HG03196 (cell line): ENCODE measurements around the gene AP4E1.
"Not testable (repeated sequence)": the region's sequence is repeated elsewhere in the genome, so short reads cannot be mapped to it uniquely, and the experiment has no call there.

Source experiments
- ATAC-seq: cut with Tn5 transposase; IDR thresholded peaks from one replicate; pipeline ENCODE4 v1.9.1; 2021; ENCODE audit not compliant: unreplicated experiment

The AP4E1 gene

DNA sequence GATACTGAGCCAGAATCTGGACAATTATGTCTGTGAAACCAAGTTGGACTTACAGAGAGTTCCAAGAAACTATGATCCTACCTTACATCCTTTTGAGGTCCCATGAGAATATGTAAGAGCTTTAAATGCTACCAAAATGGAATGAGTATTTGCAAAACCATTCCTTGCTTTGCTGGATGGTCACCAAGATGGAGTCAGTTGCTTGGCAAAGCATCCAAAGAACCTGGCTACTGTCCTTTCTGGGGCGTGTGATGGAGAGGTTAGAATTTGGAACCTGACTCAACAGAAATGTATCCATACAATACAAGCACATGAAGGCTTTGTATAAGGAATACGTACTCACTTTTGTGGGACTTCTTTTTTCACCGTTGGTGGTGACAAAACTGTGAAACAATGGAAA lies 36.2 kb downstream of the AP4E1 start:
- no peak for ATAC-seq

DNA sequence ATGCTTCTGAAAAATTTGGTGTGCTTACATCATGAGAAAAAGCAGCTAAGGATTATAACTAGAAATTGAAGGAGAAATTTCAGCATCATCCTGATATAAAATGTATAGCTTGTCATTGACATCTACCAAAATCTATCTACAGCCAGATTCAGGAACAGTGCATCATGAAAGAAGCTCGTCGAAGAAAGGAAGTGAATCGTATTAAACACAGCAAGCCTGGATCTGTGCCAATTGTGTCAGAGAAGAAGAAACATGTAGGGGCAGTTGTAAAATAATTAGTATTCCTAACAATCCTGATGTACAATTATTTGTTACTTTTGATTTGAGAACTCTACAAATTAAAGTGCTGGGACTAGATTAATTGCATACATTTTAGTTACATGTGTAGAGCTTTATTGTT lies 37.2 kb downstream of the AP4E1 start:
- ATAC-seq = no peak

DNA sequence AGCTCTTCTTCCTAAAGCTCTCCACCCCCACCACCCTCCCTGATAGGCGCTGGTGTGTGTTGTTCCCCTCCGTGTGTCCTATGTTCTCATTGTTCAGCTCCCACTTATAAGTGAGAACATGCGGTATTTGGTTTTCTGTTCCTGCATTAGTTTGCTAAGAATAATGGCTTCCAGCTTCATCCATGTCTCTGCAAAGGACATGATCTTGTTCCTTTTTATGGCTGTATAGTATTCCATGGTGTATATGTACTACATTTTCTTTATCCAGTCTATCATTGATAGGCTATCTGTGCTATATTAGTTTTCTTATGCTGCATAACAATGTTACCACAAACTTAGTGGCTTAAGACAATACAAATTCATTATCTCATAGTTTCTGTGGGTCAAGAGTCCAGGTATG lies 42.3 kb downstream of the AP4E1 start:
- ATAC-seq = not testable (repeated sequence)

DNA sequence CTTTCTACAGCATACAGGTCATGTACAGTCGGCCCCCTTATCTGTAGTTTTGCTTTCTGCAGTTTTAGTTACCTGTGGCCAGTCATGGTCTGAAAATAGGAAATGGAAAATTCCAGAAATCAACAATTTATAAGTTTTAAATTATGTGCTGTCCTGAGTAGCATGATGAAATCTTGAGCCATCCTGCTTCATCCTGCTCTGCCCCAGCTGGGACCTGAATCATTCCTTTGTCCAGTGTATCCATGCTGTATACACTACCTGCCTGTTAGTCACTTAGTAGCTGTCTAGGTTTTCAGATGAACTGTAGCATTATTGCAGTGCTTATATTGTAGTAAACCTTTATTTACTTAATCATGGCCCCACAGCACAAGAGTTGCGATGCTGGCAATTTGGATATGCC lies 44.8 kb downstream of the AP4E1 start:
- no peak for ATAC-seq

DNA sequence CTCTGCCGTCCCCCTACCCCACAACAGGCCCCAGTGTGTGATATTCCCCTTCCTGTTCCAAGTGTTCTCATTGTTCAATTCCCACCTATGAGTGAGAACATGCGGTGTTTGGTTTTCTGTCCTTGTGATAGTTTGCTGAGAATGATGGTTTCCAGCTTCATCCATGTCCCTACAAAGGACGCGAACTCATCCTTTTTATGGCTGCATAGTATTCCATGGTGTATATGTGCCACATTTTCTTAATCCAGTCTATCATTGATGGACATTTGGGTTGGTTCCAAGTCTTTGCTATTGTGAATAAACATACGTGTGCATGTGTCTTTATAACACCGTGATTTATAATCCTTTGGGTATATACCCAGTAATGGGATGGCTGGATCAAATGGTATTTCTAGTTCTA lies 46.4 kb downstream of the AP4E1 start:
- not testable (repeated sequence) for ATAC-seq

DNA sequence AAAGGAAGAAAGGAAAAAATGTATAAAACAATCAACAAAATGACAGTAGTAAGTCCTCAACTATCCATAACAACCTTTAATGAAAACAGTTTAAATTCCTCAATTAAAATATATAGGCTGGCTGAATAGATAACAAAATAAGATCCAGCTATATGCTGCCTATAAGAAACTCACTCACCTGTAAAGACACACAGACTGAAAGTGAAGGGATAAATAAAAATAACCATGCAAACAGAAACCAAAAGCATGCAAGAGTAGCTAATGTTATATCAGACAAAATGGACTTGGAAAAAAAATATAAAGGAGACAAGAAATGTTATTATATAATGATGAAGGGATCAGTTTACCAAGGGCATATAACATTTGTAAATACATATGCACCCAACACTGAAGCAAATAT lies 51.2 kb downstream of the AP4E1 start:
- ATAC-seq = no peak

DNA sequence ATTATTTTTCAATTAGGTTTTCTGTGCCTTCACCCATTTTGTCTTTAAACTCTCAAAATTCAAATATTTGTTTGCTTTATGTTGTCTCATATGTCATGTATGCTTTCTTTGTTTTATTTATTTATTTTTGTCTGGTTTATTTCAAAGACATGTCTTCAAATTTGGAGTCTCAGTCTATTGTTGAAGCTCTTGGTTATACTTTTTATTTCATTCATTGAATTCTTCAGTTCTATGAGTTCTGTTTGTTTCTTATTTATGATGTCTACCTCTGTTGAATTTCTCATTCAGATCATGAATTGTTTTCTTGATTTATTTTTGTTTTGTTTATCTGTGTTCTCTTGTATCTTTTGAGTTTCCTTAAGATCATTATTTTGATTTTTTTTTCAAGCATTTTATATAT lies 55.6 kb downstream of the AP4E1 start:
- no peak for ATAC-seq

DNA sequence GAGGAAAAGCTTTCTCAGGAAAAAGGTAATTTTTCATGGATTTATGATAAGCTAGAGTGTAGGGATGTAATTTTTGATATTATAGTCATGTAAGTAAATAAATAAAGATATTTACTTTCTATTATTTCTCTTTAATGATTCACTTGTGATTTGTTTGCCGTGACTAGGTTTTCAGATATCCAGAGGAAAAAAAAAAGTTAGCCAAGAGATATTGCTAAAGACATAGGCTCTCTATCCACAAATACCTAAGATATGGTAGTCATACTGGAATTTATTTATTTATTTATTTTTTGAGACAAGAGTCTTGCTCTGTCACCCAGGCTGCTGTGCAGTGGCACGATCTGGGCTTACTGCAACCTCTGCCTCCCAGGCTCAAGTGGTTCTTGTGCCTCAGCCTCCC lies 59.9 kb downstream of the AP4E1 start:
- ATAC-seq = no peak

DNA sequence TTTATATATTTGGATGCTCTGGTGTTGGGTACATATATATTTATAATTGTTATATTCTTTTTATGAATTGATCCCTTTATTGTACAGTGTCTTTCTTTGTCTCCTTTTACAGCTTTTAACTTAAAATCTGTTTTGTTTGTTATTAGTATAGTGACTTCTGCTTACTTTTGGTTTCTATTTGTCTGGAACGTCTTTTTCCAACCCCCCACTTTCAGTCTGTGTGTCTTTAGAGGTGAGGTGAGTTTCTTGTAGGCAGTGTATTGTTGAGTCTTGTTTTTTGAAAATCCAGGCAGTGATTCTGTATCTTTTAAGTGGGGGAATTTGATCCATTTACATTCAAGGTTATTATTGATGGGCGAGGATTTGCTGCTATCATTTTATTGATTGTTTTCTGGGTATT lies 62.0 kb downstream of the AP4E1 start:
- ATAC-seq = no peak

DNA sequence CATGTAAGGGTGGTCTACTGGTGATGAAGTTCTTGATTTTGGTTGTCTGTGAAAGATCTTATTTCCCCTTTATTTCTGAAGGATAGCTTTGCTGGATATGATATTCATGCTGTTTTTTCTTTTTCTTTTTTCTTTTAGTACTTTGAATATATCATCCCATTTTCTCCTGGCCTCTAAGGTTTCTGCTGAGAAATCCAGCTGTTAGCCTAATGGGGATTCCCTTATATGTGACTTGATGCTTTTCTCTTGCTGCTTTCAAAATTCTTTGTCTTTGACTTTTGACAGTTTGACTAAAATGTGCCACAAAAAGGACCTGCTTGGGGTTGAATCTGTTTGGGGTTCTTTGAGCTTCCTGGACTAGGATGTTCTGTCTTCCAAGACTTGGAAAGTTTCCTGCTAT lies 62.6 kb downstream of the AP4E1 start:
- no peak for ATAC-seq

DNA sequence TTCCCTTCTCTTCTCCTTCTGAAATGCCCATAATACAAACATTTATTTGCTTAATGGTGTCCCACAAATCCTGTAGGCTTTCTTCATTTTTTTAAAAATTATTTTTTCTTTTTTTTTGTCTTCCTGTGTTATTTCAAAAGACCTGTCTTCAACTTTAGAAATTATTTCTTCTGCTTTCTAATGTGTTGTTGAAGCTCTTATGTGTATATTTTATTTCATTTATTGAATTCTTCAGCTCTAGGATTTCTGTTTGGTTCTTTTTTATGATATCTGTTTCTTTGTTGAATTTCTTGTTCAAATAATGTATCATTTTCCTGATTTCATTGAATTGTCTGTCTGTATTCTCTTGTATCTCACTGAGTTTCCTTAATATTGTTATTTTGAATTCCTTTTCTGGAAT lies 63.1 kb downstream of the AP4E1 start:
- no peak for ATAC-seq

DNA sequence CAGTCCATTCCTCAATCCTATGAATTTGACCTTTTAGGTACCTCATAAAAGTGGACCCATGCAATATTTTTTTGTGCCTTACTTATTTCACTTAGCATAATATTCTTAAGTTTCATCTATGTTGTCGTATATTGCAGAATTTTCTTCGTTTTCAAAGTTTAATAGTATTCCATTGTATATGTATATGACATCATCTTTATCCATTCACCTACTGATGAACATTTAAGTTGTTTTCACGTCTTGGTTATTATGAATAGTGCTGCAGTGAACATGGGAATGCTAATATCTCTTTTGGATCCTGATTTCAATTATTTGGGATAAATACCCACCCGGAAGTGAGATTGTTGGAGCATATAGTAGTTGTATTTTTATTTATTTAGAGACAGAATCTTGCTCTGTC lies 65.1 kb downstream of the AP4E1 start:
- no peak for ATAC-seq

DNA sequence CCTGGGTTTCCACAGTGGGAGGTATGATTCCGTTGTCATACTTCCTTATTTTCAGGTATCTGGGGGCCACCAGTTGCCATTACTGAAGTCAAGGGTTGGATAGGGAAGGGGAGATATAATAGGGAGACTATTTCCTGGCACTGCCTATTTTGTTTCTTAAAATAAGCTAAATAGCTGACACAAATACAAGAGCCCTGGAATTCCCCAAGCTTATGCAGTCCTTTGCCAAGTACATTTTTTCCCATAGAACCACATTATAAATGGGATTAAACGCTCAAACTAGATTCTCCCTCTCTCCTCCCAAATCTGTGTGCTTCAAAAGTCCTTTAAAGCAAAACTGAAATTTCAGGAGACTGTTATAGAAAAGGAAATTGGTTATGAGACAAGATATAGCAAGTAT lies 68.7 kb downstream of the AP4E1 start:
- ATAC-seq = no peak

DNA sequence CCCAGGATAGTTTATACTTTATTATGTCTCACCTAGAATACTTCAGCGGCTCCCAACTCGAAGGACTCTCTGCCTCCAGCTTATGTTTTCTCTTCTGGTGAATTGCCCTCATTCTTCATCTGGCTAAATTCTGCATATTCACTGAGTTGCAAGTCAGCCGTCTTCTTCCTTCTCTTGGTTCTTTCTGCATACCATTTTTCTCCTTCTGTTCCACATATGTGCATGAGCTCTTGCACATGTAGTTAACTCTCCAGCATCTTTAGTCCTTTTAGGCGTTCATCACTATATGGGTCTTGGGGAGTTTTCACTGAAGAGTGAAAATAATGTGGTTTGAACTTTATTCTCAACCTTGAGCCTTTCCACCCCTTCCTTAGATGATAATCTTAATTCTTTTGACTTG lies 70.1 kb downstream of the AP4E1 start:
- ATAC-seq = no peak

DNA sequence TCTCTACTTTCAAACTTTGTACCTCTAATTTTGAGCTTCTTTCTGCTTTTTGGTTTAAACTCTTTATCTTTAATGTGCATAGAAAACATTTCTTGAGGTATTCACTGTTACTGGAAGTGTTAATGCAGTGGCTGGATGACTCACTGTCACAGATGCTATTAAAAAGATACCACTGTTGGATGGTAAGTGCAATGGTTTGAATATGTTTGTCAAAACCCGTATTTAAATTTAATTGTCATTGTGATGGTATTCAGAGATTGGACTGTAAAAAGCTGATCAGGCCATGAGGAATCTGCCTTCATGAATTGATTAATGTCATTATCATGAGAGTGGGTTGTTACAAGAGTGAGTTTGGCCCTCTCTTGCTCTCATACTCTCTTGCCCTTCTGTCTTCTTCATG lies 70.6 kb downstream of the AP4E1 start:
- ATAC-seq = no peak

DNA sequence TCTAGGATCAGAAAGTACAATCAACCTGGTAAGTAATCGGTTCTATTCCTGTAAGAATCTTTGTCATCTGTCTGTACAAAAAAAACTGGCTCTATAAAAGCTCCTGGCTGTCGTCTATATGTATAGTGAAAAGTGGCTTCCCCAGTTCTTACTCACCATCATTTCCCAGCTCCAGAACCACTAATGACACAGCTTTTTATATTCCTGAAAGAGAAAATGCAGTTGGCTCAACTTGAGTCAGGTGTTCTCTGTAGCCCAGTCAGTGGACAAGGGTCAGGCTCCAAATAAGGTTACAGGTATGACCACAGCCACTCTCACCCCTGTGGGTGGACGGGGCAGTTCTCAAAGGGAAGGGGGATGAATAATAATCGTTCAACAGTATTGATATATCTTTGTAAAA lies 85.1 kb downstream of the AP4E1 start:
- ATAC-seq = no peak

DNA sequence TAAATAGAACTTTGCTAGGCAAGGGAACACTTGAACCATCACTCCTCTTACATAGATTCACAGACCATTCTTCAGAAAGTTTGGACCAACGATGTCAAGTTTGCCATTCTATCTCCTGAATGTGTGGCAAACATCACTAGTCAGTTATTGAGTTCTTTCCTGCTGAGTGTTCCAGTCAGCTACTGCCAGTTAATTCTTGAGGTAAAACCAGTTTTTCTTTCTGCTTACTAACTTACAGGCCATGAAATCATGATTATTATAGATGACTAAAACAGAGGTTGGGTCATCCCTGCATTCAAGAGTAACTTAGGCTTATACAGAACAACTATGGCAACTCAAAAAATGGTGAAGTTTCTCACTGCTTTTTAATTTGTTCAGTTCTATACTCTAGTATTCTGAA lies 88.2 kb downstream of the AP4E1 start:
- ATAC-seq = no peak

DNA sequence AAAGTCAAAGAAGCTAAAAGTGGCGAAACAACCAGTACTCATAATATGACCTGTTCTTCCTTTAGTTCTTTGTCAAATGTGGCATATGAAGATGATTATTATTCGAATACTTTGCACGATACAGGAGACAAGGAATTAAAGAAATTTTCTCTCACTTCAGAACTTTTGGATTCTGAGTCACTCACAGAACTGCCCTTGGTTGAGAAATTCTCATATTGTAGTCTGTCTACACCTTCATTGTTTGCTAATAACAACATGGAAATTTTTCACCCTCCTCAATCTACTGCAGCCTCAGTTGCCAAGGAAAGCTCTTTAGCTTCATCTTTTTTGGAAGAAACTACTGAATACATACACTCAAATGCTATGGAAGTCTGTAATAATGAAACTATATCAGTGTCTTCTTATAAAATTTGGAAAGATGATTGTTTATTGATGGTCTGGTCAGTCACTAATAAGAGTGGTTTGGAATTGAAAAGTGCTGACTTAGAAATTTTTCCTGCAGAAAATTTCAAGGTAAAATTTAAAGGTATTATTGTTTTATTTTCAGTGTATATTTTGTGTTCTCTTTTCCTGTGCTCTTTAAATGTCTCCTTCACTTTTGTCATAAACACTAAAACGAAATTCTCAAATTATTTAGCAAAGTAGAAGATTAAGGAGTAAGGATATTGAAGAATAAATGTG lies 89.0 kb downstream of the AP4E1 start:
- no peak for ATAC-seq

DNA sequence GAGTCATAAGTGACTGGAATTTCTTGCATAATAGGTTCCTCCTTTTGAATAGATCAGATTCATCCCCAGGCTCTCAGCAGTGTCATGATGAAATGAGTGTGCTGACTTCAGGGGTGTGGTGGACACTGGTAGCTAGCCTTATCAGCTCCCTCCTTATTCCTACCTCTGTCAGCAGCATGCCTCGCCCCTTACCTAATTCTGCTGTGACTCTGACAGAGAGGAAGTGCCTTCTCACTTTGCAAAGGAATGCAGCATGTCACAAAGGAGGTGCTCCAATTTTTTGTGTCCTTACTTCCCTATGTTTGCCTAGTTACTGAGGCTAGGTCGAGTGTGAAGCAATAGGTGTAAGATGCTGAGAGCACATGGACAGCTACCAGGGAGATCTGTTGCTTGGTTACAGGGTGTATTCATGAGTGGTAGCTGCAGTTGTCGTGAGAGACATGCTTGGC lies 95.6 kb downstream of the AP4E1 start:
- ATAC-seq = no peak

DNA sequence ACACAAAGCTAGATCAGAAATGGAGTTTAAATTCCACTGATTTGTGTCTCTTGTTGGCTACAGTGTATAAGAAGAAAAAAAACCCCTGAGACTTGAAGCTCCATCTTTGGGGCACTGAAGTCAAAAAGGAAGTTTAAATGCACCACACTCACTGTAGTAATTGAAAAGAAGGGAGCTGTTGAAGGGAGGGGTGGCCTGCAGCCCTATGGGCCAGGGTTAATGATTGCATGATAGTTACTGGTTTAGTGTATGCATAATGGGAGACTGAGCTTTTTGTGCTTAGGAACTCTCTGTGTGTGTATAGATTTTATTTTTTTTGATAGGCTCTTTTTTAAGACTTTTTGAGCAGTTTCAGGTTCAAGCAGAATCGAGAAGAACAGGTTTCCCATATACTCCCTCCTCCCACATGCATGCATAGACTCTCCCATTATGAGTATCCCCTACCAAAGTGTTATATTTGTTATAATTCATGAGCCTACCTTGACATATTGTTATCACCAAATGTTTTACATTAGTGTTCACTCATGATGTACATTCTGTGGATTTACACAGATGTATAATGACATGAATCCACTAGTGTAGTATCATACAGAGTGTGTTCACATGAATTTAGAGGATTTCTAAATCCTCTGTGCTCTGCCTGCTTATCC lies 98.0 kb downstream of the AP4E1 start:
- ATAC-seq = no peak

DNA sequence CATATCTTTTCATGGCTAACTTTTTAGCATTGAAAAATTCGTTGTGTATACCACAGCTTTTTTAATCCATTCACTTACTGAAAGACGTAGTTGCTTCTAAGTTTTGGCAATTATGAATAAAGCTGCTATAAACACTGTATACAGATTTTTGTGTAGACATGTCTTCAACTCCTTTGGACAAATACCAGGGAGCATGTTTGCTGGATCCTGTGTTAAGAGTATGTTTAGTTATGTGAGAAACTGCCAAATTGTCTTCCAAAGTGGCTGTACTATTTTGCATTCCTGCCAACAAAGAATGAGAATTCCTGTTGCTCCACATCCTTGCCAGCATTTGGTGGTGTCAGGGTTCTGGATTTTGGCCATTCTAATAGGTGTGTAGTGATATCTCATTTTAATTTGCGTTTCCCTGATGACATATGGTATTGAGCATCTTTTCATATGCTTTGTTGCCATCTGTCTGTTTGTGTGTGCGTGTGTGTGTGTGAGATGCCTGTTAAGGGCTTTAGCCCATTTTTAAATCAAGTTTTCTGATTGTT lies 98.7 kb downstream of the AP4E1 start:
- ATAC-seq = no peak

DNA sequence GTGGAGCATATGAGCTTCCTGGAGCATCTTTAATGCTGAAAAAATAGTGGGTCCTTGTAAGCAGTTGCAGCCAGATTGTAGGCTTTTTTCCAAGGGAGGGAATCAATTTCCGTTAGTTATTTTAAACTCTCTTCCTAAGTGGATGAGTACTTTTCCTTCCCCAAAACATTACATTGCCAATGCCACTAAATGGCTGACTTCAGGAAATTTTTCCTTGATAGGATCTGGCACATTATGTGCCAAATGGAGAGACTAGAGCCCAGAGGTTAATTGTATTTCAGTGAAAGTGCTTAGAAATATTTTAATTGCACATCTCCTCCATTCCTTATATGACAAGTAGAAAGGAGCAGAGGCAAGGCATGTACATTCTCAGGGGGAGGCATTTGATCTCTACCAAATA lies 102.7 kb downstream of the AP4E1 start:
- no peak for ATAC-seq

DNA sequence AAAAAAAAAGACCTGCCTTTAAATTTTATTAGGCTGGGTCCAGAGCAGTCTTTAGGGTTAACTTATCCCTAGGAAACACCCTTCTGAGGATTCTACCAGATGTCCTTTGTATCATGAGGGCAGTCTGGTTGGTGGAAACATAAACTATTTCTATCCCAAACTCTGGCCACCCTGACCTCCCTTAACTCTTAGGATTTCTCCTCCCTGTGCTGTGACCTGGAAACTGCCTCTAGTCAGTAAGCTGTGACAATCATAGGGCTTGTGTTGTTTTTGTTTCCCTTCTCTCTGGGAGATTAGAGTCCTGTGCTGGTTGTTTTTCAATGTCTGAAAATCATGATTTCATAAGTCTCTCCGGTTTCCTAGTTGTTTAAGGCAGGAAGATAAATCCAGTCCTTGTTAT lies 108.1 kb downstream of the AP4E1 start:
- ATAC-seq = no peak
